HG03571 (cell line): Measurements from ENCODE around the gene RDM1.
"Not testable (repeated sequence)": the region's sequence is repeated elsewhere in the genome, so short reads cannot be mapped to it uniquely, and the experiment has no call there.

Experiments
- ATAC-seq: cut with Tn5 transposase; IDR thresholded peaks from one replicate; pipeline ENCODE4 v1.9.1; 2021; ENCODE audit not compliant: unreplicated experiment

RDM1 gene

DNA sequence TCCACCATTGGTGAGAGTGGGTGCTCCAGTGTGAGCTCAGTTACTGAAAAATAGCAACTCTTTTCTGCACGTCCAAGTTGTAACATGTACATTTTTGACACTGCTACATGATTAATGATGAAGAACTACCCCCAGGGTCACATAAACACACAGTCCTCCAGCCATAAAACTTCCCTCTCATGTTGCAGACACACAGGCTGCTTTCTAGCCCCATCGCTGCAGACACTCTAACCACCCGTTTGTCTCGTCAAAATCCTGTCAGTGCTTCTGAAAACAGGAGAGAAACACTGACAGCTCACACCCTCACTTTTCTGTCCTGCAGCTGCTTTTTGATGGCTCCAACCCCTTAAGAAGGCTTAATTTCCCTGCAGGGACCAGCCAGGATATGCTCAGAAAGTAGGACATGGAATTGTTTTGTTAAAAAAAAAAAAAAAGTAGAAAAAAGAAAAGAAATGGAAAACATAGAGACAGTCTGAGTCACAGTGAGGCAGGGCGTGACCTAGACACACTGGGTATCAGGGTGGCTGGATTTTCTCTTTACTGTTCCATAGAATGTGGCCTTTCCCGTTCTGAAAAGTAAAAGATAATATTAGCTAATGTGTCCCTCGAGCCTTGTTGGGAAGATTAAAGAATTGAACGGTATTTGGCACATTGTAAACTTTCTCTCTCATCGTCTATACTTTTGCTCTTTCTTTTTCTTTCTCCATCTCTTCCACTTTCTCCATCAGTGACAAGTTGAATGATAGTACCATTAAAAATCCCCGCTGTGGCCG lies 29.7 kb downstream of the RDM1 start:
- ATAC-seq, result no peak

GRCh38 chr17:35900280-35900679 lies 30.3 kb downstream of the RDM1 start:
- no peak for ATAC-seq

DNA sequence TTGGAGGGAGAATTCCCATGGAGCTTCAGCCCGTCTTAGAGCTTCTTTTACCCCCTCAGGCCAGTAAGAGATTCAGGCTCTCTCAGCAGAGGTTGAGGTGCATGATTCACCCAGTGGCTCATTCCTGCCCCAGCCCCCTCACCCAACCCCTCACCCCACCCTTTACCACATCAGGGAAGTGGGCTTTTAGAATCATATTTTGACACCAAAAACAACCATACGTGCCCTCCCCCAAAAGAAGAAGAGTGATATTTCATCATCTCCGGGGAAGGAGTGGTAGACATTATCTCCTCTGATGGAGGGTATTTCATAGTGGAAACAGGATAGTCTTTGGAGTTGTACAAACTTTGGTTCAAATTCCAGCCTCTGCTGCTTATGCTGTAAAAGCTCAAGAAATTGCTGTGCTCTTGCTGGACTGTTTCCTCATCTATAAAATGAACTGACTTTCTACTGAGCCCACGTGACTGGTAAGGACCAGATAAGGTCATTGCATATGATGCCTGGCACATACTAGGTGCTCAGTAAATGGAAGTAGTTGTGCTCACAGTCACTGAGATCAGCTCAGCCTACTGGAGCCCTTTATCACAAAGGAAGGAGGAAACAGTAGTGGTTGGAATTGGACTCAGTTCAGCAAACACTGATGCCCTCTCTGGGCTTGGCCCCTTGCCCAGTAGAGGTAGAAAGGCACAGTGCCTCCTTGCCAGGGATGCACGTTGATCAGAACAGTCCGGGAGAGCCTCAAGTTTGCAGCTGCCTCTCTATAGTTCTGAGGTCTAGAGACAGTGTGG lies 32.1 kb downstream of the RDM1 start:
- ATAC-seq, result no peak

DNA sequence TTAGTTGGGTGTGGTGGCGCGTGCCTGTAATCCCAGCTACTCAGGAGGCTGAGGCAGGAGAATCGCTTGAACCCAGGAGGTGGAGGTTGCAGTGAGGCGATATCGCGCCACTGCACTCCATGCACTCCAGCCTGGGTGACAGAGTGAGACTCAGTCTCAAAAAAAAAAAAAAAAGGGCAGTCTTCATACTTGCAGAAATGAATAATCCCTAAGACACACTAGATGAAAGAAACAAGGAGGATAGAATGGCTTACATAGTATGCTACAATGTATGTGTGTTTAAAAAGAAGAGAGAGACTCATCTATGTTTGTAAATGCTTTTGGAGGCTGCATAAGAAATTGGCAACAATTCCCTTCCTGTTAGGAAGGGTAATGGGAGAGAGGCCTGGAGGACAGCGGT lies 32.8 kb downstream of the RDM1 start:
- not testable (repeated sequence) for ATAC-seq

GRCh38 chr17:35895636-35896587 lies 34.7 kb downstream of the RDM1 start:
- ATAC-seq, result no peak

DNA sequence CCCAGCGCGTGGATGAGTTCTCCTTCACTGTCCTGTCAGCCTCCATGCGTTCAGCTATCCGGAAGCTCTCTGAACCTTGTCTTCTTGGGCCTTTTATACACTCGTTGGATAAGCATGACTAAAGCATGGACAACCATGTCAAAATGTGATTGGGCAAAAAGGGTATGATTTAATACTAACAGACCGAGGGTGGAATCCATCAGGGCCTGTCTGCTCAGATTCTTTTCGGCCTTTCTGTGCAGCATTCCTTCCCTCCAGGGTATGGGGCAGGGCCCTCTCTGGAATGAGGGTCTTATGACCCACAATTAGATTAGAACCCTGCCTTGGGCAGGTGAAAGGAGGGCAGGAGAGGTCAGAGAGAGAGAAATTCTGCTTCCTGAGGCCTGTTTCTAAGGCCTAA lies 36.4 kb downstream of the RDM1 start:
- ATAC-seq, result no peak

DNA sequence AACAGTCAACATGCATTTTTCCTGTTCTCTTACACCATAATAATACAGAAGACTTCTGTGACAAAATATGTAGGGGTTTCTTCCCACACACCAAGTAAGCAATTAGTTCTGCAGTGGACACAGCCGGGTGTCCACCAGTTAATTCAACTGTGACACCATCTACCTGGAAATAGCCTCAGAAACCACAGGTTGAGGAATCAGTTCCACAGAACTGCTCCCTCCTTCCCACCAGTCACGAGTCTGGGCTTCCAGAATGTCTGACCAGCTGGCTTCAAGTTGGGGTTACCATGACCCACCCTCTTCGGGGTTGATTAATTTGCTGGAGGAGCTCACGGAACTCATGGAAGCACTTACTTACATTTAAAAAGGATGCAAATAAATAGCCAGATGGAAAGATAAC lies 36.8 kb downstream of the RDM1 start:
- no peak for ATAC-seq

DNA sequence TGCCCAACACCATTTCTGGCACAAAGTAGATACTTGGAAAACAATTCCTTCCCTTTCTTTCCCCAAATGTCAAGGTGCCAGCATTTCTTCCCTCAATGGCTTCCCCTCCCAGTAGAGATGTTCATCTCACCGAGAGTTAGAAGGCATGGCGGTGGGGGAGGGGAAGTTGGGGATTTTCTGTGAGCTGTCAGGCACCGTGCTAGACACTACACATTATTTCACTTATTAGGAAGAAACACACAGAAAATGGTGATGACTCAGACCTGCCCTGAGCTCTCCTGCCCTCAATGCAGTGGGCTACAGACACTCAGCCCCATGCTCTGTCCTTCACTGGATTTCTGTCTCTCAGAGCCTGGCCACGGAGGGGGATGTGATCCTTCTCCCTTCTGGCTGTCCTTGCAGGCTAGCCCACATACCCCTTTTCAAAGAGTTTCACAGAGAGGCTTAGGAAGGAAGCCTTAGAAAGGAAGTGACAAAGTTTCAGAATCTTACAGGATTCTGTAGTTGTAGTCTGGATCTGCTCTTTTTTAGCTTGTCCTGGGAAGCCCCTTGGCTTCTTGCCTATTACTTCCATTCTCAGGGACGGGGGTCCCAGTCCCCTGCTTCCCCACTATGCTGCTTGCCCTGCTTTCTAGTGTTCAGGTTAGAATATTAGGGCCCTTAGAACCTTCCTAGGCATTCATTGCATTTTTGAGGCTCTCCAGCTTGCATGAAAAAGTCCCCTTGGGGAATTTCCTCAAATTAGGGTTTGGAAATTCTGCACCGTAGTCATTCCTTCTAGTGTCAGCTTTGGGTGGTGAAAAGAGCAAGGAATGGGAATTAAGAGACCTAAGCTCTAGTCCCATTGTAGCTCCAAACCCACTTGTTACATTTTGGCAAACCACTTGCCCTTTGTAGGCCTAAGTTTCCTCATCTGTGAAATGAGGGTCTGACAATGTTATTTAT lies 38.2 kb downstream of the RDM1 start:
- ATAC-seq, result no peak

GRCh38 chr17:35891269-35891668 lies 39.3 kb downstream of the RDM1 start:
- no peak for ATAC-seq

DNA sequence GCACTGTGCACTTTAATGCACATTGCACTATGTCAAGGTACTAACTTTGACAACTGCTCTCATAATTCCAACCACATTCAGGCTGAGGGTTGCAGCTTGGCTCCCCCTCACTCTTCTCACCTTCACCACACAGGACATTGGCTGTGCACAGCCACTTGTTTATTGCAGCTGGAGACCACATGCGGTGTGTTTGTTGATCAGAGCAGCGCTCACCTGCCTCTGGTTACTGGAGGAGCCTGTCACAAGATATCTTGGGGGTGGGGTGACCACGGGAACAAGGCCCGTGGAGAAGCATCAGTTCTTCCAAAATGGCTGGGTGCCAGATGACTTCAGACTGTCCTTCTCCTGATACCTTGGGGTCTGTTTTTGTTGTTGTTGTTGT lies 39.8 kb downstream of the RDM1 start:
- no peak for ATAC-seq

GRCh38 chr17:35889818-35890773 lies 40.5 kb downstream of the RDM1 start:
- ATAC-seq, result no peak

DNA sequence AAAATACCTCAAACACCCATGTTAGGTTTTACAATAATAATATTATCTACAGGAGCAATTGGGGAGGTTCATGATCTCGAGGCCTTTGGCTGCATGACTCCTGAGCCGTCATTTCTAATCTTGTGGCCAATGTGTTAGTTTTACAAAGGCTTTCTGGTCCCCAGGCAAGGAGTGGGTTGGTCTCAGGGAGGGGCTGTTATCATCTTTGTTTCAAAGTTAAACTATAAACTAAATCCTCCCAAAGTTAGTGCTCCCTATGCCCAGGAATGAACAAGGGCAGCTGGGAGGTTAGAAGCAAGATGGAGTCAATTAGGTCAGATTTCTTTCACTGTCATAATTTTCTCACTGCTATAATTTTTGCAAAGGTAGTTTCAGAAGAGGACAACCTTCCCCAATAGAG lies 41.3 kb downstream of the RDM1 start:
- ATAC-seq, result no peak

- ATAC-seq, result peak; percentile 81
These were observed 50.6 kb downstream of the RDM1 start, which contains the start of gene CCL5 for GRCh38 chr17:35879773-35880654. TSS of gene CCL5 (minus strand) at chr17:35880360.

DNA sequence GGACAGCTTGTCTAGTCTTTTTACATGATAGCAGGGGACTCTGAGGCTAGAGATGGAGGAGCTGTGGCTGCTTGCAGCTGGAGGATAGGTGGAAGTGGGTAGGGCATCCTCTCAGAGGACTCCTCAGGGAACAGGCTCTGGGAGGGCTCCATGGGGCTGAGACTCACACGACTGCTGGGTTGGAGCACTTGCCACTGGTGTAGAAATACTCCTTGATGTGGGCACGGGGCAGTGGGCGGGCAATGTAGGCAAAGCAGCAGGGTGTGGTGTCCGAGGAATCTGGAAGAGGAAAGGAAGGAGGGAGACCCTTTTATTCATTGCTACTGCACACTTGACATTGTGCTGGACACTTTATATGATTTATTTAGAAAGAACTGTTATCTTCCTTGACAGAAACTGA lies 52.2 kb downstream of the RDM1 start:
- no peak for ATAC-seq

DNA sequence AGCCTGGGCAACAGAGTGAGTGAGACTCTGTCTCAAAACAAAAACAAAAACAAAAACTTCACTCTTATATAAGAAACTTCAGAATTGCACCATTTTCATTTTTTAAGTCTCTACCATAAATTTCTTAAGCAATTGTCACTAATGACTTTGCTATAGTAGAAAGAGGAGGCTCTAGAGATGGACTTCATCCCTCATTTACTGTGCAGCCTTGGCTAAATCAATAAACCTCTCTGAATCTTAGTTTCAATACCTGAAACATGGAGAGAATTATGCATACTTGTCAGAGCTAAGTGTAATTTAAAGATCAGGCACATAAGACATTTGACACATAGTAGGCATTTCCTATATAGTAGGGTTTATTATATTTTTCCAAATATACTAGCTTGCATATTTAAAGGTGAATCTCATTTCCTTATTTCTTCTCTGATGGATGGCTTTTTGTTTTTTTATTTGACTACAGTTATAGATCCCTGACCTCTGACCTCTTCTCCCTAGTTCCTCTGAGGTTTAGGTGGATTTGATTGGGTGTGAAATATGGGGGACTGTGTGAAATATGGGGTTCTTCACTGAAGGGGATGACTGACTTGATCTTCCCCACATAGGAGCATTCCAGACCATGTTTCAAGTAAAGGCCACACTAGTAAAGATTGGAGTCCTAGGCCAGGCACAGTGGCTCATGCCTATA lies 53.1 kb downstream of the RDM1 start:
- ATAC-seq, result no peak

DNA sequence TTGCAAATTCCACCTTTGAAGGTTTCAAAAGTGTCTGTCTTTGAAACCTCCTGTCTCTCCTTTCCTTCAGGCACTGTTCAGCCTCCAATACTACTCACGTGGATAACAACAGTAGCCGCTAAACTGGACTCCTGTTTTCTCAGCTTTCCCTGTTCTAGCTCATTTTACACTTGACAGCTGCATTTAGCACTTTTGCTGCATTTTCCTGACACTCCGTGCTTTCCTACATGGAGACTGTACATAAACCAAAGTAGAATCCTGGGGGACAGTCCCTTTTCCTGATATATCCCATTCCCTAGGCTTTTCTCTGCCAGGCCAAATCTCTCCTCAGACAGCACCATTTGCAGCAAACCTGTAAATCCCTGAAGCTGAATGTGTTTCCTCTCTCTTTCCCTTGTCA lies 54.0 kb downstream of the RDM1 start:
- no peak for ATAC-seq

- ATAC-seq, result no peak
These were observed 54.8 kb downstream of the RDM1 start for GRCh38 chr17:35875800-35876139.
